Naive thymus-derived CD8-positive, alpha-beta T cell (primary cell): Measurements from ENCODE around the gene MAEA. TPM values are rescaled to one million over a fixed set of nuclear protein-coding genes. Genes with fewer than 3 reads are reported as not detected.

Experiments
- ATAC-seq, 2 donors: fragments of 150-1000 bp; cut with Tn5 transposase in 1 of 2; sonication (Bioruptor Pico), chemical (Tn5 transposase) in 1 of 2; 1 replicate in 1 of 2; 2 replicates in 1 of 2; pipeline ENCODE4 v1.10.0; 2021; ENCODE audit warnings: mild to moderate bottlenecking in 2 of 2, moderate library complexity in 2 of 2
- POLR2A ChIA-PET: fragments of 350-600 bp; sonication (Branson Sonifier 250); formaldehyde crosslinking; loops from one replicate; lab custom pipeline; 2021; ENCODE audit warnings: antibody characterized with exemption; lab: Charles Lee
- DNase-seq, 10 donors: peaks; one replicate each; pipeline versions ENCODE4 v3.0.0 to v3.0.0-alpha.2; 2020 to 2022
- H3K27ac Mint-ChIP-seq, 10 donors: one replicate each; pipeline ENCODE4 v1.8.0; 2020 to 2022; ENCODE audit warnings: mild to moderate bottlenecking in 10 of 10, mixed read lengths in 10 of 10, moderate library complexity in 4 of 10, inconsistent platforms in 1 of 10
- H3K27me3 Mint-ChIP-seq, 5 donors: one replicate each; pipeline ENCODE4 v1.8.0; 2021 to 2022; ENCODE audit warnings: mixed read lengths in 5 of 5
- H3K36me3 Mint-ChIP-seq, 3 donors: one replicate each; pipeline ENCODE4 v1.8.0; 2020 to 2022; ENCODE audit warnings: mixed read lengths in 3 of 3, mild to moderate bottlenecking in 2 of 3, inconsistent platforms in 1 of 3
- H3K4me1 Mint-ChIP-seq, 4 donors: one replicate each; pipeline ENCODE4 v1.8.0; 2021 to 2022; ENCODE audit warnings: mixed read lengths in 4 of 4
- H3K4me3 Mint-ChIP-seq, 10 donors: one replicate each; pipeline ENCODE4 v1.8.0; 2020 to 2022; ENCODE audit warnings: mild to moderate bottlenecking in 10 of 10, mixed read lengths in 10 of 10, moderate library complexity in 6 of 10, inconsistent platforms in 1 of 10
- H3K9me3 Mint-ChIP-seq, 9 donors: one replicate each; pipeline ENCODE4 v1.8.0; 2020 to 2022; ENCODE audit warnings: mixed read lengths in 9 of 9, mild to moderate bottlenecking in 3 of 9, inconsistent platforms in 1 of 9, moderate library complexity in 1 of 9
- polyA plus RNA-seq, 3 donors: library from polyadenylated mRNA; unstranded; fragments of 300-500 nt; fragmentation: Illumina TruSeq; gene quantifications; one replicate each; pipeline ENCODE4 v1.2.3, GENCODE V29; 2021
- total RNA-seq, 8 experiments: library from RNA in 2 of 8; stranded (reverse) in 2 of 8; gene quantifications; one replicate each; pipeline ENCODE4 v1.2.3 and lab custom pipeline; 2021 to 2026

The MAEA gene
- total RNA-seq (100 to 1,000 TPM; 107 to 112 TPM), polyA plus RNA-seq (10 to 100 TPM; 56.7 to 75.1 (median 59.2) TPM), total RNA-seq (lab: John Stamatoyannopoulos, UW) (39.2 to 95.2 (median 66.1) reads per million in 6 experiments)

DNA sequence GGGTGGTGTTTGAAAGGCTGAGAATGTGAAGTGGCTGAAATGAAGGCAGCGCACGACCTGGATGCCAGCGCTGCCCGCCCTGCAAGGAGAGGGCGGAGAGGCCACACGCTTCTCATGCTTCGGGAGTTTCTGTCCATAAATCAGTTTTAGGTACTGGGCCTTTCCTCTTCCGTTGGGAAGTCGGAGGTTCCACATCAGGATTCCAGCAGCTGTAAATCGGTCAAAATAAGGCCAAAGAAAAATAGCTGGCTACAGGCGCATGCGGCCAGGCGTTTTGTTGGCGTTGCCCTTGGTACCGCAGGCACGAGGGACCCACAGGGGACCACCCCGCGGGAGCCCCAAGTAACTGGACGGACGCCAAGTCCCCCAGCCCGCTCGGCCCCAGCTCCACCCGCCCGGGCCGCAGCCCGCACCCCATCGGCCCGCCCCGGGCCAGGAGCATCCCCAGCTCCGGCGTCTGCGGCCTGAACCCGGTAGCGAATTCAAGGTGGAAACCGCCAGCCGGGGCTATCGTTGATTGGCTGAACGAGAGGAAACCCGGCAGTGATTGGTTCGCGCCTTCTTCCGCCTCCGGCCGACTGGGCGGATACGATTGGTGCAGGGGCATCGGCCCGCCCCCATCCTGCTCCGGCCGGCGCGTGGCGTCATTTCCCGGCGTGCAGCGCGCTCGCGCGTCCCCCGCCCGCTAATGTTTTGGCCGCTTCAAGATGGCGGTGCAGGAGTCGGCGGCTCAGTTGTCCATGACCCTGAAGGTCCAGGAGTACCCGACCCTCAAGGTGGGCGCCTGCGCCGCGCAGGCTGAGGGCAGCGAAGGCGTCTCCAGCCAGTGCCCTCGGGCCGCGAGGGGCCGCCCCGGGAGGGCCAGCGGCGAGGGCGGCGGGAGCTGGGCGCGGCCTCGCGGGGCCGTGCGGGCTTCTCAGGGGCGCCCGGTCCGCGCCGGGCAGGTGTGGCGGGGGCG, at the start of gene MAEA:
MAEA (plus strand) TSS at position 685 of the 958 bp plus-strand sequence; CDS start at position 708, 23 bp downstream.
- ATAC-seq (peak; percentile 97 to 98), DNase-seq (peak; percentile 93 to 98 (median 96))
- peaks cover 0 to 7% (median 0%) of the 10 kb centered on the region in 9 donors for H3K9me3 Mint-ChIP-seq
- H3K27me3 Mint-ChIP-seq = no peaks in the 10 kb centered on the region
- peak within 1 kb of the TSS; percentile 84 to 94 (median 91) for H3K4me3 Mint-ChIP-seq
- peak within 1 kb of the TSS; percentile 83 to 96 (median 94) for H3K27ac Mint-ChIP-seq
- POLR2A ChIA-PET = interaction anchor here (0.6 to 6.2 kb wide), 13 partner anchors 9 to 316 kb away, joined by 3 to 42 read pairs (median 4); partner anchors contain the start of genes CTBP1 and UVSSA
- H3K4me1 Mint-ChIP-seq = peaks cover 20 to 45% (median 41%) of the 10 kb centered on the region in 4 donors
- no peaks in the 10 kb centered on the region for H3K36me3 Mint-ChIP-seq

GRCh38 chr4:1239950-1240307, 49.8 kb upstream of the MAEA start:
- H3K27ac Mint-ChIP-seq = peak overlapping the region in 2 of 10 donors; percentile 9 to 31
- DNase-seq (no peak), ATAC-seq (no peak)
- no peaks in the 10 kb centered on the region for H3K27me3 Mint-ChIP-seq
- H3K9me3 Mint-ChIP-seq = no peaks in the 10 kb centered on the region
- POLR2A ChIA-PET = no interaction called here
- peaks cover 18 to 52% (median 36%) of the 10 kb centered on the region in 4 donors for H3K4me1 Mint-ChIP-seq
- peaks cover 0 to 38% (median 8%) of the 10 kb centered on the region in 3 donors for H3K36me3 Mint-ChIP-seq
- peak overlapping the region in 1 of 10 donors; percentile 18 for H3K4me3 Mint-ChIP-seq

- Mint-ChIP-seq H3K27me3 (no peaks in the 10 kb centered on the region), H3K4me3 (peak overlapping the region in 1 of 10 donors; percentile 38), H3K36me3 (peaks cover 0 to 28% (median 3%) of the 10 kb centered on the region in 3 donors), H3K9me3 (no peaks in the 10 kb centered on the region), H3K4me1 (peaks cover 19 to 56% (median 45%) of the 10 kb centered on the region in 4 donors), H3K27ac (peak overlapping the region in 3 of 10 donors; percentile 3 to 60 (median 10))
- ATAC-seq (no peak), DNase-seq (peak in 1 of 10 donors; percentile 10)
- POLR2A ChIA-PET = no interaction called here
Observed at GRCh38 chr4:1240721-1241465, 48.8 kb upstream of the MAEA start.

GRCh38 chr4:1241466-1241935, 48.2 kb upstream of the MAEA start:
- Mint-ChIP-seq H3K9me3 (no peaks in the 10 kb centered on the region), H3K27me3 (no peaks in the 10 kb centered on the region), H3K4me3 (peak overlapping the region in 1 of 10 donors; percentile 38), H3K4me1 (peaks cover 19 to 62% (median 51%) of the 10 kb centered on the region in 4 donors), H3K36me3 (peaks cover 0 to 27% (median 3%) of the 10 kb centered on the region in 3 donors), H3K27ac (peak overlapping the region in 2 of 10 donors; percentile 60 to 71)
- ATAC-seq (no peak), DNase-seq (peak in 1 of 10 donors; percentile 11)
- POLR2A ChIA-PET = no interaction called here

GRCh38 chr4:1241936-1242505, 47.7 kb upstream of the MAEA start:
- Mint-ChIP-seq H3K36me3 (peaks cover 0 to 27% (median 3%) of the 10 kb centered on the region in 3 donors), H3K4me1 (peaks cover 21 to 67% (median 56%) of the 10 kb centered on the region in 4 donors), H3K9me3 (no peaks in the 10 kb centered on the region), H3K27ac (peak overlapping the region in 3 of 10 donors; percentile 59 to 71 (median 60)), H3K27me3 (no peaks in the 10 kb centered on the region), H3K4me3 (peak overlapping the region in 1 of 10 donors; percentile 9)
- POLR2A ChIA-PET = no interaction called here
- DNase-seq (no peak), ATAC-seq (no peak)

GRCh38 chr4:1242506-1243450, 46.9 kb upstream of the MAEA start:
- POLR2A ChIA-PET = no interaction called here
- ATAC-seq (no peak), DNase-seq (no peak)
- peaks cover 23 to 69% (median 59%) of the 10 kb centered on the region in 4 donors for H3K4me1 Mint-ChIP-seq
- peak overlapping the region in 9 of 10 donors; percentile 9 to 85 (median 60) for H3K27ac Mint-ChIP-seq
- no peaks in the 10 kb centered on the region for H3K9me3 Mint-ChIP-seq
- H3K36me3 Mint-ChIP-seq = peaks cover 0 to 27% (median 3%) of the 10 kb centered on the region in 3 donors
- peak overlapping the region in 8 of 10 donors; percentile 4 to 59 (median 40) for H3K4me3 Mint-ChIP-seq
- no peaks in the 10 kb centered on the region for H3K27me3 Mint-ChIP-seq

DNA sequence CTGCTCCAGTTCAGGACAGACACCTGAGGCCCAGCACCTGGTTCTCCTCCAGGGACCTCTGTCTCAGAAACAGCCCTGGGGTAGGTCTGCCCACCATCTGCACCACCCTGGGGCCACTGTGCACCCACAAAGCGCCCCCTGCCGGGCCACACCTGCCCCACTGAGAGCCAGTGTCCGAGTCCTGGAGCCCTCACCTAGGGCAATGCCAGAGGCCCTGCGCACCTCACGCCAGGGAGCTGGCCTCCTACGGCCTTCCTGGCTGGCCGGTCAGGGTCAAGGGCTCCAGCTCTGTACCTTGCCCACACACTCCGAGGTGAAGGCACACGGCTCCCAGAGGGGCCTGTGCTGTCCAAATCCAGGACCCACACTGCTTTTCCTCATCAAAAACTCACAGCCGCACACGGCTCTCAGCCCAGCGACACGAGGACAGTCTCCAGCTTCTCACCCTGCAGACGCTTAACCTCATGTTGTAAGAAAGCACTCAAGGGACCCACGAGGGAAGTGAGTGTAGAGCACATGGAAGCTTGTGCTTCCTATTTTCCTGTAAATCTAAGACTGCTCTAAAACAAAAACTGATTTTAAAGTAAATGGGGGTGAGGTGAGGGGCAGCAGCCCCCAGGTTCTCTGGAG, 46.1 kb upstream of the MAEA start:
- Mint-ChIP-seq H3K36me3 (peaks cover 0 to 21% (median 0%) of the 10 kb centered on the region in 3 donors), H3K4me3 (peak overlapping the region in 5 of 10 donors; percentile 16 to 47 (median 30)), H3K9me3 (no peaks in the 10 kb centered on the region), H3K27me3 (no peaks in the 10 kb centered on the region), H3K4me1 (peaks cover 21 to 68% (median 59%) of the 10 kb centered on the region in 4 donors), H3K27ac (peak overlapping the region in 4 of 10 donors; percentile 5 to 85 (median 72))
- ATAC-seq = no peak
- POLR2A ChIA-PET = no interaction called here
- DNase-seq = peak in 1 of 10 donors; percentile 17

GRCh38 chr4:1244081-1244977, 45.4 kb upstream of the MAEA start:
- peak overlapping the region in 7 of 10 donors; percentile 8 to 93 (median 69) for H3K27ac Mint-ChIP-seq
- peaks cover 0 to 16% (median 0%) of the 10 kb centered on the region in 3 donors for H3K36me3 Mint-ChIP-seq
- H3K4me3 Mint-ChIP-seq = peak overlapping the region in 9 of 10 donors; percentile 62 to 91 (median 71)
- no peak for ATAC-seq
- no peaks in the 10 kb centered on the region for H3K9me3 Mint-ChIP-seq
- H3K4me1 Mint-ChIP-seq = peaks cover 21 to 64% (median 56%) of the 10 kb centered on the region in 4 donors
- POLR2A ChIA-PET = interaction anchor here (0.7 to 1.5 kb wide), 3 partner anchors 77 to 1719 kb away, joined by 3 to 4 read pairs (median 3); partner anchors contain the start of gene NOP14
- H3K27me3 Mint-ChIP-seq = no peaks in the 10 kb centered on the region
- DNase-seq = peak in 1 of 10 donors; percentile 15

GRCh38 chr4:1244978-1245471, 44.7 kb upstream of the MAEA start:
- peak overlapping the region in 8 of 10 donors; percentile 63 to 93 (median 89) for H3K27ac Mint-ChIP-seq
- peak overlapping the region; percentile 56 to 91 (median 70) for H3K4me3 Mint-ChIP-seq
- POLR2A ChIA-PET = interaction anchor here (1.5 kb wide), 1 partner anchor 78 kb away, joined by 3 read pairs; no protein-coding TSS in a partner anchor
- peak in 1 of 10 donors; percentile 16 for DNase-seq
- no peaks in the 10 kb centered on the region for H3K27me3 Mint-ChIP-seq
- H3K36me3 Mint-ChIP-seq = peaks cover 0 to 12% (median 0%) of the 10 kb centered on the region in 3 donors
- H3K9me3 Mint-ChIP-seq = no peaks in the 10 kb centered on the region
- ATAC-seq = no peak
- peaks cover 25 to 64% (median 58%) of the 10 kb centered on the region in 4 donors for H3K4me1 Mint-ChIP-seq
